ENCODE data around the gene GALNT7.
A peak's percentile ranks its signal among the peaks of the same experiment; 100 is the strongest.

GALNT7 gene

GRCh38 chr4:173248690-173249089, 80.1 kb downstream of the GALNT7 start:
- DNase-seq (ENCODE audit: low read depth) = no peak
- TF ChIP-seq CTCF (IDR thresholded peaks at IDR 0.05; ENCODE audit: control insufficient read depth, insufficient read depth, low read depth, low read length, missing control alignments) = no peak
- H3K4me3 ChIP-seq (ENCODE audit: control insufficient read depth, low read depth, low read length) = no peak overlapping the region

- no peak overlapping the region for H3K4me3 ChIP-seq (ENCODE audit: control insufficient read depth, low read depth, low read length)
- TF ChIP-seq CTCF (IDR thresholded peaks at IDR 0.05; ENCODE audit: control insufficient read depth, insufficient read depth, low read depth, low read length, missing control alignments) = no peak
- DNase-seq (ENCODE audit: low read depth) = peak; percentile 96
These were observed 83.7 kb downstream of the GALNT7 start for GRCh38 chr4:173252024-173252935.

- no peak for TF ChIP-seq CTCF (IDR thresholded peaks at IDR 0.05; ENCODE audit: control insufficient read depth, insufficient read depth, low read depth, low read length, missing control alignments)
- DNase-seq (ENCODE audit: low read depth) = no peak
These were observed 85.0 kb downstream of the GALNT7 start for GRCh38 chr4:173253561-173253960.

GRCh38 chr4:173254646-173255045, 86.0 kb downstream of the GALNT7 start:
- no peak for DNase-seq (ENCODE audit: low read depth)
- no peak for TF ChIP-seq CTCF (IDR thresholded peaks at IDR 0.05; ENCODE audit: control insufficient read depth, insufficient read depth, low read depth, low read length, missing control alignments)
- no peak overlapping the region for H3K4me3 ChIP-seq (ENCODE audit: control insufficient read depth, low read depth, low read length)

More at GRCh38 chr4:173253561-173253960, 85.0 kb downstream of the GALNT7 start:
- H3K4me3 ChIP-seq (ENCODE audit: control insufficient read depth, low read depth, low read length) = no peak overlapping the region

GRCh38 chr4:173256825-173257224, 88.2 kb downstream of the GALNT7 start:
- H3K4me3 ChIP-seq (ENCODE audit: control insufficient read depth, low read depth, low read length) = no peak overlapping the region
- TF ChIP-seq CTCF (IDR thresholded peaks at IDR 0.05; ENCODE audit: control insufficient read depth, insufficient read depth, low read depth, low read length, missing control alignments) = no peak
- no peak for DNase-seq (ENCODE audit: low read depth)

GRCh38 chr4:173257732-173258717, 89.4 kb downstream of the GALNT7 start:
- peak; percentile 87 for TF ChIP-seq CTCF (IDR thresholded peaks at IDR 0.05; ENCODE audit: control insufficient read depth, insufficient read depth, low read depth, low read length, missing control alignments)
- peak; percentile 31 for DNase-seq (ENCODE audit: low read depth)

More at GRCh38 chr4:173257732-173258717, 89.4 kb downstream of the GALNT7 start:
- no peak overlapping the region for H3K4me3 ChIP-seq (ENCODE audit: control insufficient read depth, low read depth, low read length)
